Mesothelial cell of epicardium (in vitro differentiated cells): ENCODE results near the gene IFT27. TPM values are rescaled to one million over a fixed set of nuclear protein-coding genes. Genes with fewer than 3 reads are reported as not detected.
"Not testable (repeated sequence)": the region's sequence is repeated elsewhere in the genome, so short reads cannot be mapped to it uniquely, and the experiment has no call there.

Experiments
- DNase-seq, 2 experiments: peaks; one replicate each; pipeline ENCODE4 v3.0.0; 2021; ENCODE audit warnings: low spot score in 2 of 2; ENCODE audit not compliant: unreplicated experiment in 2 of 2
- H3K27ac Mint-ChIP-seq: 2 replicates; pipeline ENCODE4 v1.8.0; 2021; ENCODE audit warnings: mixed read lengths
- H3K27me3 Mint-ChIP-seq: 2 replicates; pipeline ENCODE4 v1.8.0; 2021; ENCODE audit warnings: low read depth, mixed read lengths
- H3K36me3 Mint-ChIP-seq: 2 replicates; pipeline ENCODE4 v1.8.0; 2021; ENCODE audit warnings: mixed read lengths
- H3K4me1 Mint-ChIP-seq: 2 replicates; pipeline ENCODE4 v1.8.0; 2021; ENCODE audit warnings: mixed read lengths
- H3K4me3 Mint-ChIP-seq: 2 replicates; pipeline ENCODE4 v1.8.0; 2021; ENCODE audit warnings: mild to moderate bottlenecking, moderate library complexity, mixed read lengths
- H3K9me3 Mint-ChIP-seq: 2 replicates; pipeline ENCODE4 v1.8.0; 2021; ENCODE audit warnings: mixed read lengths
- total RNA-seq: library from RNA; stranded (reverse); gene quantifications from 3 replicates; pipeline ENCODE4 v1.2.1, GENCODE V29; 2021
- TF ChIP-seq, protein P1 (sequence below): fragments of 200-600 bp; sonication (generic); IDR thresholded peaks from one replicate; pipeline ENCODE4 v1.5.0; 2021; ENCODE audit warnings: antibody characterized with exemption; ENCODE audit not compliant: unreplicated experiment

The IFT27 gene
- total RNA-seq, 1 donor from 2014 or later: 58.6 TPM

DNA sequence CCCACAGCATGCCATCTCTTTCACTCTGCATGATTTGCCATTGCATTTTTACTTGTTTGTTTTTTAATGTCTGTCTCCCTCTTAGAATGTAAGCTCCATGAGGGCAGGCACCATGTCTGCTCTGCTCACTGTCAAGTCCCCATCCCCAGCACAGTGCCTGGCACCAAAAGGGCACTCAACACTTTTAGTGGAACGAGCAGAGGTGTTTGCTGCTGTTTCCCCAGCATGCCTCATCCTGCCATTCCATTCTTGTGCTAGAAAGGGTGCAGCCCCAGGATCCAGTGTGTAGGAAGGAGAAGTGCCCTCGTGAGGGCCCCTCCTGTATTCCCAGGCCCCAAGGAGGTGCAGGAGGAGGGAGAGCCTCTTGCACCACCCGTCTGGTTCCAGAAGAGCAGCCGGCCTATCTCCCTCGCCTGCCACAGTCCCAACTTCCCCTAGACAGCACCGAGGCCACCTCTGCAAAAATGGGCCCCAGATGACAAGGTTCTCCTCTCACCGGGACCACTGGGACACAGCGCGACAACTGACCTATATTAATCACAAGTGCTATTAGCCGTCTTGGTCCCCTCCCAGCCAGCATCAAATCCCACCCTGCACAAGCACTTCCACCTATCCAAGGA is 39.1 kb downstream of the IFT27 start:
- DNase-seq: no peak

DNA sequence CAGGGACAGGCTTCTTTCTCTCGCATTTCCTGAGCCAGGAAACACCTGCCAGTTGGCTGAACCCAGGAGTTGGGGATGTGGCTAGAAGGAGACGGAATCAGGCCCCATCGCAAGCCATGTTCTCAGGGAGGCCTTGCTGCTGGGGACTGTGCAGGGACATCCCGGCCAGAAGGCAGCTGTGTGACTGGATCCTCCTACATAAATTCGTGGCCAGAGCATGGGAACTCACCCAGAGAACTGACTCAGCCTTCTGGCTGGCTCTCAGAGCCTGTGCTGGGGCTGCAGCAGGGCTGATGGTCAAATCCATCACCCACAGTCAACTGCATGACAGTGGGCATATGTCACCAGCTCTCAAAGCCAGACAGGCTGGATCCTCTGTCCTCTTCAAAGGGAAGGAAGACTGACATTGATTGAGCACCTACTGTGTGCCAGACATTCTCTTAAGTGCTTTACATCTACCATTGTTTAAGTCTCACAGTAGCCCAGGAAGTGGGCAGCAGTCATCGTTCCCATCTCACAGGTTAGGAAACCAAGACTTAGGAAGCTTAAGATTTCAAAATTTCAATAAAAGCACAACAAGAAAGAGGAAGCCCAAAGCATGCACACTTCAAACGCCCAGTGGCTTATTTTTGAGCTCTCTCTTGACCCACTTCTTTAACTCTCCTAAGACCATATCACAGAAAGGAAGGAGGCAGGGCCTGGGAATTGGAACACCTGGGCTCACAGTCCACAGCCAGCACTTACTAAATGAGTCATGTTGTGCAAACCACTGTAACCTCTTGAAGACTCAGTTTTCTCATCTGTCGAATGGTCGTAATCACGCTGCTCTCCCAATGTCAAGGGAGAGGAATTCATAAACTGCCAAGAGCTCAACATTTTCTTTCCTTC is 41.5 kb downstream of the IFT27 start:
- Mint-ChIP-seq H3K27me3 (peaks cover 65% of the 10 kb centered on the region), H3K36me3 (no peaks in the 10 kb centered on the region), H3K27ac (no peak overlapping the region), H3K4me1 (no peaks in the 10 kb centered on the region), H3K4me3 (no peak overlapping the region), H3K9me3 (peaks cover 4% of the 10 kb centered on the region)
- peak in 1 of 2 experiments; percentile 35 for DNase-seq
- TF ChIP-seq, protein P1, sequence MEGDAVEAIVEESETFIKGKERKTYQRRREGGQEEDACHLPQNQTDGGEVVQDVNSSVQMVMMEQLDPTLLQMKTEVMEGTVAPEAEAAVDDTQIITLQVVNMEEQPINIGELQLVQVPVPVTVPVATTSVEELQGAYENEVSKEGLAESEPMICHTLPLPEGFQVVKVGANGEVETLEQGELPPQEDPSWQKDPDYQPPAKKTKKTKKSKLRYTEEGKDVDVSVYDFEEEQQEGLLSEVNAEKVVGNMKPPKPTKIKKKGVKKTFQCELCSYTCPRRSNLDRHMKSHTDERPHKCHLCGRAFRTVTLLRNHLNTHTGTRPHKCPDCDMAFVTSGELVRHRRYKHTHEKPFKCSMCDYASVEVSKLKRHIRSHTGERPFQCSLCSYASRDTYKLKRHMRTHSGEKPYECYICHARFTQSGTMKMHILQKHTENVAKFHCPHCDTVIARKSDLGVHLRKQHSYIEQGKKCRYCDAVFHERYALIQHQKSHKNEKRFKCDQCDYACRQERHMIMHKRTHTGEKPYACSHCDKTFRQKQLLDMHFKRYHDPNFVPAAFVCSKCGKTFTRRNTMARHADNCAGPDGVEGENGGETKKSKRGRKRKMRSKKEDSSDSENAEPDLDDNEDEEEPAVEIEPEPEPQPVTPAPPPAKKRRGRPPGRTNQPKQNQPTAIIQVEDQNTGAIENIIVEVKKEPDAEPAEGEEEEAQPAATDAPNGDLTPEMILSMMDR: no peak

More for the DNA sequence above, 39.1 kb downstream of the IFT27 start:
- no peak overlapping the region for H3K27ac Mint-ChIP-seq
- TF ChIP-seq, protein P1: no peak
- H3K36me3 Mint-ChIP-seq: no peaks in the 10 kb centered on the region
- H3K9me3 Mint-ChIP-seq: peaks cover 4% of the 10 kb centered on the region
- peaks cover 61% of the 10 kb centered on the region for H3K27me3 Mint-ChIP-seq
- no peak overlapping the region for H3K4me3 Mint-ChIP-seq
- no peaks in the 10 kb centered on the region for H3K4me1 Mint-ChIP-seq

DNA sequence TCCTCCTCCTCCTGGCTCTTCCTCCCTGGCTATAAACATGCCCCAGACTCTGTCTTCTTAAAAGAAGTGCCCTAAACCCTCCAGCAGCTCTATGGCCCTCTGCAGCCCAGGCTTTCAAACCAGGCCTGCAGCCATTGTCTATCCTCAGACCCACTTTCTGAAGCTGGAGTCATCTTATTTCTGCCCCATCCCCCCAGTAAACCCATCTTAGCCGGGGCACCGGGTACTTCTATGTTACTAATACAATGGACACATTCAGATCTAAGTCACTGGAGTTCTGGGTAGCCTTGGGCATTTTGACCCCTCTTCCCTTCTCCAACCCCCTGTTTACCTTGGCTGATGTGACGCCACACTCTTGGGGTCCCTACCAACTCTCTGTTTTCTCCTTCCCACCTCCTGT is 42.6 kb downstream of the IFT27 start:
- H3K36me3 Mint-ChIP-seq: no peaks in the 10 kb centered on the region
- H3K27ac Mint-ChIP-seq: no peak overlapping the region
- TF ChIP-seq, protein P1: no peak
- peak in 1 of 2 experiments; percentile 16 for DNase-seq
- H3K4me3 Mint-ChIP-seq: no peak overlapping the region
- no peaks in the 10 kb centered on the region for H3K9me3 Mint-ChIP-seq
- peaks cover 63% of the 10 kb centered on the region for H3K27me3 Mint-ChIP-seq
- no peaks in the 10 kb centered on the region for H3K4me1 Mint-ChIP-seq

DNA sequence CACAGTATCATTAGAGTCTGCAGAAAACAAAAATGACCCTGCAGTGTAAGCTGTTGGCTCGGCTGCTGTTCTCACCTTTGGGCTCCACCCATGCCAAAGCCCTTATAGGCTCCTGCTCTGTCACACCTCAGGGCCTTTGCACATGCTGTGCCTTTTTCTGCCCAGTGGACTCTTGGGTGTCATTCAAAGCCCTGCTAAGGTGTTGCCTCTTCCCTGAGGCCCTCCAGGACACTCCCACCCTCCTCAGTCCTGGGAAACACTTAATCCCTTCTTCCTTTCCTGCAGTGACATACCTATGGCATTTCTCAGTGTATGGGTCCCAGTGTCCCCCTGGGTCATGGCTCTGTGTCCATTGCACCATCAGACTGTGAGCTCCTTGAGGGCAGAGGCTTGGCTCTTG is 43.3 kb downstream of the IFT27 start:
- Mint-ChIP-seq H3K27me3 (peaks cover 63% of the 10 kb centered on the region), H3K4me1 (no peaks in the 10 kb centered on the region), H3K9me3 (no peaks in the 10 kb centered on the region), H3K36me3 (no peaks in the 10 kb centered on the region), H3K27ac (no peak overlapping the region), H3K4me3 (no peak overlapping the region)
- TF ChIP-seq, protein P1: no peak
- peak in 1 of 2 experiments; percentile 16 for DNase-seq

DNA sequence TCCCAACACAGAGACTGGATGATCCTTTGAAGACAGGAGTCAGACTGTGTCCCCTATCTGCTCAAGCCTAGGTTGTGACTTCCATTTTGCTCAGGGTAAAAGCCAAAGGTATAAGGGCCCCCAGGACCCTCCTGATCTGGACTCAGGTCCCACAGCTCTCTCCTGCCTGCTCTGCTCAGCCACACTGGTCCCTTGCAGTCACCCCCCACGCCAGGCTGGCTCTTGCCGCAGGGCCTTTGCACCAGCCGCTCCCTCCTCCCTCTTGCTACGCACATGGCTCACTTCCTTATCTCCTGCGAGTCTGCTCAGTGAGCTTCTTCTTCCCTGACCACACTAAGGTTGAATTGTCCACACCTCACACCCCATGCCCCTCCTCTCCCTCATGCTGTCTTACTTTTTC is 44.0 kb downstream of the IFT27 start:
- Mint-ChIP-seq H3K27me3 (peaks cover 62% of the 10 kb centered on the region), H3K36me3 (no peaks in the 10 kb centered on the region), H3K4me1 (no peaks in the 10 kb centered on the region), H3K4me3 (no peak overlapping the region), H3K27ac (no peak overlapping the region), H3K9me3 (no peaks in the 10 kb centered on the region)
- TF ChIP-seq, protein P1: no peak
- peak in 1 of 2 experiments; percentile 16 for DNase-seq

DNA sequence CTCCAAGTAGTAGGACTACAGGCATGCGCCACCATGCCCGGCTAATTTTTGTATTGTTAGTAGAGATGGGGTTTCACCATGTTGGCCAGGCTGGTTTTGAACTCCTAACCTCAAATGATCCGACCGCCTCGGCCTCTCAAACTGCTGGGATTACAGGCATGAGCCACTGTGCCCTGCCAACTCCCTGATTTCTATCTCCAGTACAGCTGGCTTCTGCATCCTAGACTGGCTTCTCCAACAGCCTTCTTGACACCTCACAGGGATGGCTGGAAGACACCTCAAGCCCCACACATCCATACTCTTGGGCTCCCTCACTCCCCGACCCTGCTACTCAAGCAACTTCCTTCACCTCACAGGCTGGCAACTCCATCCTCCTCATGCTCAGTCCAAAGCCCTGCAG is 44.6 kb downstream of the IFT27 start:
- not testable (repeated sequence) for H3K9me3 Mint-ChIP-seq, H3K4me3 Mint-ChIP-seq, H3K27ac Mint-ChIP-seq, H3K4me1 Mint-ChIP-seq, H3K36me3 Mint-ChIP-seq
- peaks cover 59% of the 10 kb centered on the region for H3K27me3 Mint-ChIP-seq
- peak in 1 of 2 experiments; percentile 14 for DNase-seq
